GM12874 (cell line): ENCODE results near the gene PDE4A.
A peak's percentile ranks its signal among the peaks of the same experiment; 100 is the strongest.

ENCODE experiments used
- CTCF ChIP-seq: IDR thresholded peaks from 2 replicates; pipeline ENCODE4 v1.5.1; 2011; ENCODE audit warnings: low read depth, mild to moderate bottlenecking, control low read depth, low read length, moderate library complexity; ENCODE audit not compliant: insufficient read depth

The PDE4A gene

GRCh38 chr19:10418485-10419199 lies 1.7 kb upstream of the PDE4A start:
- TF ChIP-seq CTCF: peak; percentile 8; the same call in 1 of the 2 replicates

GRCh38 chr19:10419200-10419645 lies 1.1 kb upstream of the PDE4A start:
- TF ChIP-seq CTCF: no peak

GRCh38 chr19:10419646-10420443 lies 493 bp upstream of the PDE4A start:
- no peak for TF ChIP-seq CTCF

GRCh38 chr19:10421240-10422045 lies 1.1 kb downstream of the PDE4A start:
- TF ChIP-seq CTCF: no peak

- TF ChIP-seq CTCF: no peak
These were observed 1.7 kb downstream of the PDE4A start for GRCh38 chr19:10422046-10422461.

GRCh38 chr19:10422846-10423245 lies 2.5 kb downstream of the PDE4A start:
- TF ChIP-seq CTCF: no peak
